H9 (cell line): ENCODE data around the gene DYNC2LI1. TPM values are rescaled to one million over a fixed set of nuclear protein-coding genes. Genes with fewer than 3 reads are reported as not detected.

Experiments used
- DNase-seq: peaks from one replicate; pipeline ENCODE4 v3.0.0-alpha.2; 2017
- H2AFZ ChIP-seq: one replicate; pipeline ENCODE4 v1.6.1; 2013; ENCODE audit warnings: mild to moderate bottlenecking, low read length, control low read depth, moderate library complexity
- H2AK5ac ChIP-seq: 2 replicates; pipeline ENCODE4 v1.6.1; 2013; ENCODE audit warnings: low read length, control low read depth, mixed read lengths; ENCODE audit not compliant: insufficient read length
- H2BK120ac ChIP-seq: one replicate; pipeline ENCODE4 v1.6.1; 2013; ENCODE audit warnings: low read depth, mild to moderate bottlenecking, low read length, control low read depth, inconsistent platforms; ENCODE audit not compliant: poor library complexity, severe bottlenecking
- H2BK12ac ChIP-seq: 2 replicates; pipeline ENCODE4 v1.6.1; 2013; ENCODE audit warnings: low read length, control low read depth, mixed read lengths, low read depth; ENCODE audit not compliant: insufficient read length
- H2BK15ac ChIP-seq: 2 replicates; pipeline ENCODE4 v1.6.1; 2013; ENCODE audit warnings: low read depth, low read length, control low read depth
- H2BK20ac ChIP-seq: one replicate; pipeline ENCODE4 v1.6.1; 2013; ENCODE audit warnings: low read depth, mild to moderate bottlenecking, low read length, control low read depth, inconsistent platforms; ENCODE audit not compliant: poor library complexity, severe bottlenecking
- H2BK5ac ChIP-seq: 2 replicates; pipeline ENCODE4 v1.6.1; 2013; ENCODE audit warnings: low read length, control low read depth, mixed read lengths; ENCODE audit not compliant: insufficient read length
- H3K14ac ChIP-seq: 2 replicates; pipeline ENCODE4 v1.6.1; 2013; ENCODE audit warnings: low read length, control low read depth; ENCODE audit not compliant: insufficient read depth
- H3K18ac ChIP-seq: 2 replicates; pipeline ENCODE4 v1.6.1; 2013; ENCODE audit warnings: low read depth, mild to moderate bottlenecking, mixed read lengths, low read length, control low read depth; ENCODE audit not compliant: insufficient read length
- H3K23ac ChIP-seq: 2 replicates; pipeline ENCODE4 v1.6.1; 2013; ENCODE audit warnings: low read length, control low read depth, mixed read lengths, low read depth; ENCODE audit not compliant: insufficient read length
- H3K23me2 ChIP-seq: 2 replicates; pipeline ENCODE4 v1.6.1; 2013; ENCODE audit warnings: low read depth, mild to moderate bottlenecking, mixed read lengths, low read length, control low read depth; ENCODE audit not compliant: insufficient read length, poor library complexity, severe bottlenecking
- H3K27ac ChIP-seq: 2 replicates; pipeline ENCODE4 v1.5.1; 2013; ENCODE audit warnings: low read length, control low read depth, mixed read lengths, low read depth; ENCODE audit not compliant: insufficient read length
- H3K27me3 ChIP-seq: 2 replicates; pipeline ENCODE4 v1.6.1; 2013; ENCODE audit warnings: low read length, control low read depth, inconsistent platforms; ENCODE audit not compliant: insufficient read depth
- H3K4ac ChIP-seq: 2 replicates; pipeline ENCODE4 v1.6.1; 2013; ENCODE audit warnings: low read depth, mild to moderate bottlenecking, control low read depth, inconsistent platforms, low read length, moderate library complexity
- H3K4me1 ChIP-seq: 2 replicates; pipeline ENCODE4 v1.6.1; 2013; ENCODE audit warnings: low read length, control low read depth, inconsistent platforms; ENCODE audit not compliant: insufficient read depth
- H3K4me2 ChIP-seq: 2 replicates; pipeline ENCODE4 v1.6.1; 2013; ENCODE audit warnings: low read length, control low read depth, mixed read lengths; ENCODE audit not compliant: insufficient read length, insufficient read depth
- H3K56ac ChIP-seq: 2 replicates; pipeline ENCODE4 v1.6.1; 2013; ENCODE audit warnings: low read depth, mild to moderate bottlenecking, mixed read lengths, low read length, control low read depth; ENCODE audit not compliant: insufficient read length
- H3K79me1 ChIP-seq: 2 replicates; pipeline ENCODE4 v1.6.1; 2013; ENCODE audit warnings: low read depth, mild to moderate bottlenecking, moderate library complexity, low read length, control low read depth, inconsistent platforms; ENCODE audit not compliant: insufficient read depth, poor library complexity, severe bottlenecking
- H3K79me2 ChIP-seq: 2 replicates; pipeline ENCODE4 v1.6.1; 2013; ENCODE audit warnings: low read length, control low read depth, inconsistent platforms; ENCODE audit not compliant: insufficient read depth
- H3K9ac ChIP-seq: 2 replicates; pipeline ENCODE4 v1.6.1; 2013; ENCODE audit warnings: low read length, control low read depth, mixed read lengths; ENCODE audit not compliant: insufficient read length; ENCODE audit errors: extremely low read depth
- H3K9me3 ChIP-seq: one replicate; pipeline ENCODE4 v1.6.1; 2013; ENCODE audit warnings: low read depth, low read length, inconsistent platforms; ENCODE audit not compliant: control insufficient read depth
- H3T11ph ChIP-seq: one replicate; pipeline ENCODE4 v1.6.1; 2013; ENCODE audit warnings: mild to moderate bottlenecking, low read length, control low read depth, inconsistent platforms
- H4K20me1 ChIP-seq: one replicate; pipeline ENCODE4 v1.6.1; 2013; ENCODE audit not compliant: control insufficient read depth, insufficient read length, insufficient read depth
- H4K5ac ChIP-seq: 2 replicates; pipeline ENCODE4 v1.6.1; 2013; ENCODE audit warnings: low read depth, mild to moderate bottlenecking, mixed read lengths, low read length, control low read depth; ENCODE audit not compliant: insufficient read length
- H4K8ac ChIP-seq: replicated peaks from 2 replicates; pipeline ENCODE4 v1.6.1; 2013; ENCODE audit warnings: low read length, control low read depth, mixed read lengths, low read depth; ENCODE audit not compliant: insufficient read length
- H4K91ac ChIP-seq: 2 replicates; pipeline ENCODE4 v1.6.1; 2013; ENCODE audit warnings: low read depth, mild to moderate bottlenecking, moderate library complexity, mixed read lengths, low read length, control low read depth; ENCODE audit not compliant: insufficient read length
- H3K27ac Mint-ChIP-seq, 3 experiments: 2 replicates in 2 of 3; 3 replicates in 1 of 3; pipeline ENCODE4 v1.8.0; 2020 to 2021; ENCODE audit warnings: mixed read lengths in 3 of 3, mild to moderate bottlenecking in 1 of 3, moderate library complexity in 1 of 3
- H3K27me3 Mint-ChIP-seq: 2 replicates; pipeline ENCODE4 v1.8.0; 2021; ENCODE audit warnings: low read depth, mild to moderate bottlenecking, moderate library complexity, mixed read lengths
- H3K36me3 Mint-ChIP-seq, 3 experiments: 2 replicates in 2 of 3; 3 replicates in 1 of 3; pipeline ENCODE4 v1.8.0; 2020 to 2021; ENCODE audit warnings: low read depth in 3 of 3, mixed read lengths in 3 of 3; ENCODE audit not compliant: insufficient read depth in 1 of 3
- H3K4me1 Mint-ChIP-seq, 2 experiments: 2 replicates each; pipeline ENCODE4 v1.8.0; 2020; ENCODE audit warnings: mixed read lengths in 2 of 2
- H3K4me3 Mint-ChIP-seq, 2 experiments: 2 replicates in 1 of 2; 3 replicates in 1 of 2; pipeline ENCODE4 v1.8.0; 2020 to 2021; ENCODE audit warnings: mild to moderate bottlenecking in 2 of 2, mixed read lengths in 2 of 2, moderate library complexity in 1 of 2
- H3K9me3 Mint-ChIP-seq, 2 experiments: 2 replicates in 1 of 2; 3 replicates in 1 of 2; pipeline ENCODE4 v1.8.0; 2020; ENCODE audit warnings: mild to moderate bottlenecking in 2 of 2, mixed read lengths in 2 of 2, moderate library complexity in 1 of 2
- WGBS: extraction: QIAGEN DNeasy Blood & Tissue Kit; methylation state at CpG from one replicate; pipeline ENCODE4 v1.1.7; 2013; ENCODE audit warnings: missing lambda C conversion rate, low lambda C conversion rate, mixed read lengths; ENCODE audit not compliant: insufficient read length; ENCODE audit errors: extremely low coverage; 5-methylcytosine and 5-hydroxymethylcytosine counted together
- total RNA-seq: library from RNA; stranded (reverse); gene quantifications from 2 replicates; pipeline ENCODE4 v1.2.1, GENCODE V29; 2021
- TF ChIP-seq, protein P1 (sequence below): fragments of 200-600 bp; sonication (generic); conservative IDR thresholded peaks from 3 replicates; pipeline ENCODE4 v1.8.0; 2021; ENCODE audit warnings: antibody characterized with exemption, mild to moderate bottlenecking

Gene DYNC2LI1
- total RNA-seq, 1 experiment from 2014 or later, result 8.5 TPM

- H3K56ac ChIP-seq, result no peak overlapping the region
- no peak for DNase-seq
- no CpG with 5 or more reads among the region's 2 CpGs for WGBS
- H3T11ph ChIP-seq, result no peak overlapping the region
- H3K9ac ChIP-seq, result no peak overlapping the region
- no peaks in the 10 kb centered on the region for H4K20me1 ChIP-seq
- no peak overlapping the region for H2BK12ac ChIP-seq
- H3K9me3 Mint-ChIP-seq, result no peaks in the 10 kb centered on the region
- no peak overlapping the region for H3K27ac ChIP-seq
- no peak overlapping the region for H2AK5ac ChIP-seq
- H3K18ac ChIP-seq, result no peak overlapping the region
- no peak overlapping the region for H4K91ac ChIP-seq
- H3K79me2 ChIP-seq, result no peaks in the 10 kb centered on the region
- no peak overlapping the region for H2BK15ac ChIP-seq
- no peak overlapping the region for H2BK20ac ChIP-seq
- H2BK5ac ChIP-seq, result no peak overlapping the region
- H3K27me3 ChIP-seq, result no peaks in the 10 kb centered on the region
- H3K4me3 Mint-ChIP-seq, result no peak overlapping the region
- no peak overlapping the region for H3K23ac ChIP-seq
- no peak overlapping the region for H3K14ac ChIP-seq
- no peak overlapping the region for H4K5ac ChIP-seq
- no peaks in the 10 kb centered on the region for H3K79me1 ChIP-seq
- H2BK120ac ChIP-seq, result no peak overlapping the region
- H3K9me3 ChIP-seq, result no peaks in the 10 kb centered on the region
- H3K4me2 ChIP-seq, result no peak overlapping the region
- H3K36me3 Mint-ChIP-seq, result no peaks in the 10 kb centered on the region
- H3K27ac Mint-ChIP-seq, result no peak overlapping the region
- no peak overlapping the region for H3K4ac ChIP-seq
- H3K4me1 Mint-ChIP-seq, result 0 out of 4 replicates have a peak, but pooled peaks cover 0 to 2% of the 10 kb centered on the region in 2 experiments
- H3K27me3 Mint-ChIP-seq, result no peaks in the 10 kb centered on the region
- no peak overlapping the region for H2AFZ ChIP-seq
- no peak overlapping the region for H4K8ac ChIP-seq
- TF ChIP-seq, protein P1, sequence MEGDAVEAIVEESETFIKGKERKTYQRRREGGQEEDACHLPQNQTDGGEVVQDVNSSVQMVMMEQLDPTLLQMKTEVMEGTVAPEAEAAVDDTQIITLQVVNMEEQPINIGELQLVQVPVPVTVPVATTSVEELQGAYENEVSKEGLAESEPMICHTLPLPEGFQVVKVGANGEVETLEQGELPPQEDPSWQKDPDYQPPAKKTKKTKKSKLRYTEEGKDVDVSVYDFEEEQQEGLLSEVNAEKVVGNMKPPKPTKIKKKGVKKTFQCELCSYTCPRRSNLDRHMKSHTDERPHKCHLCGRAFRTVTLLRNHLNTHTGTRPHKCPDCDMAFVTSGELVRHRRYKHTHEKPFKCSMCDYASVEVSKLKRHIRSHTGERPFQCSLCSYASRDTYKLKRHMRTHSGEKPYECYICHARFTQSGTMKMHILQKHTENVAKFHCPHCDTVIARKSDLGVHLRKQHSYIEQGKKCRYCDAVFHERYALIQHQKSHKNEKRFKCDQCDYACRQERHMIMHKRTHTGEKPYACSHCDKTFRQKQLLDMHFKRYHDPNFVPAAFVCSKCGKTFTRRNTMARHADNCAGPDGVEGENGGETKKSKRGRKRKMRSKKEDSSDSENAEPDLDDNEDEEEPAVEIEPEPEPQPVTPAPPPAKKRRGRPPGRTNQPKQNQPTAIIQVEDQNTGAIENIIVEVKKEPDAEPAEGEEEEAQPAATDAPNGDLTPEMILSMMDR, result no peak
- no peaks in the 10 kb centered on the region for H3K4me1 ChIP-seq
- no peaks in the 10 kb centered on the region for H3K23me2 ChIP-seq
Observed at GRCh38 chr2:43810452-43810851, 36.6 kb downstream of the DYNC2LI1 start.
